Esophagus mucosa (tissue), 1 donor: Measurements from ENCODE around the gene JAKMIP3. TPM values are rescaled to one million over a fixed set of nuclear protein-coding genes. Genes with fewer than 3 reads are reported as not detected.

Source experiments
- ATAC-seq: fragments of 200-7000 bp; cut with Tn5 transposase; one replicate; pipeline ENCODE4 v1.9.1; 2020
- total RNA-seq: library from RNA; stranded (reverse); gene quantifications from one replicate; pipeline ENCODE4 v1.2.4, GENCODE V29; 2023
- donor health status: DM: yes; HTN: yes; CAD: no.

JAKMIP3 gene
- total RNA-seq, 1 donor from 2014 or later = 0.04 TPM

GRCh38 chr10:132112611-132113010 is 46.9 kb downstream of the JAKMIP3 start:
- ATAC-seq = no peak

- ATAC-seq = no peak
Observed at GRCh38 chr10:132113206-132113605, 47.5 kb downstream of the JAKMIP3 start.

- ATAC-seq = no peak
Observed at GRCh38 chr10:132113766-132114365, 48.1 kb downstream of the JAKMIP3 start.

- no peak for ATAC-seq
Observed at GRCh38 chr10:132114953-132115520, 49.3 kb downstream of the JAKMIP3 start.

Other genes starting within 250 kb of the JAKMIP3 start
- gene PPP2R2D, start 164.9 kb upstream of the JAKMIP3 start, total RNA-seq = 14.1 TPM
- 30.0 TPM for gene BNIP3, start 84.0 kb upstream of the JAKMIP3 start, total RNA-seq
- gene DPYSL4, start 121.0 kb downstream of the JAKMIP3 start, total RNA-seq = 1.6 TPM
- 7.1 TPM for gene STK32C, start 242.0 kb downstream of the JAKMIP3 start, total RNA-seq